Measurements from ENCODE around the gene INSC. TPM values are rescaled to one million over a fixed set of nuclear protein-coding genes. Genes with fewer than 3 reads are reported as not detected.

INSC gene
- total and polyA plus RNA-seq, 2 of the 8 experiments (the other 6 are each of a cell fraction or from before 2014, with no cell fraction given): 0.58 to 0.59 TPM

- Histone ChIP-seq H3K23ac (ENCODE audit: insufficient read length) (no peak overlapping the region), H3K4me2 (ENCODE audit: insufficient read depth in 1 of 2, low read depth in 2 of 2, low read length in 2 of 2) (no peak overlapping the region), H3K79me1 (ENCODE audit: low read depth, low read length) (no peaks in the 10 kb centered on the region), H4K91ac (replicated peaks; ENCODE audit: insufficient read length, low read length) (no peak overlapping the region), H2BK5ac (ENCODE audit: low read depth, low read length) (no peak overlapping the region), H3K36me3 (ENCODE audit: control insufficient read depth in 2 of 4, insufficient read depth in 4 of 4, low read length in 3 of 4) (no peaks in the 10 kb centered on the region), H4K8ac (ENCODE audit: extremely low read depth, insufficient read depth, low read length) (no peak overlapping the region), H3K23me2 (ENCODE audit: low read depth, low read length) (peaks cover 2% of the 10 kb centered on the region; the same call in 1 of the 2 replicates), H3K79me2 (ENCODE audit: control insufficient read depth in 1 of 2, insufficient read depth in 2 of 2, low read length in 2 of 2) (no peaks in the 10 kb centered on the region), H3K9me3 (ENCODE audit: insufficient read depth in 2 of 2, low read depth in 1 of 2, low read length in 1 of 2) (no peaks in the 10 kb centered on the region), H3K4me1 (replicated peaks in 1 of 4; ENCODE audit: control insufficient read depth in 3 of 4, insufficient read depth in 4 of 4, low read length in 3 of 4) (no peaks in the 10 kb centered on the region; a peak in 1 of 7 replicates), H3K27ac (ENCODE audit: low read depth, low read length) (no peak overlapping the region), H3K18ac (ENCODE audit: extremely low read depth, low read length) (no peak overlapping the region), H3K4ac (replicated peaks; ENCODE audit: insufficient read length, low read depth, low read length) (no peak overlapping the region), H2BK15ac (ENCODE audit: low read length) (no peak overlapping the region), H3K9ac (replicated peaks in 1 of 4; ENCODE audit: extremely low read depth in 1 of 4, low read depth in 3 of 4, low read length in 3 of 4) (no peak overlapping the region), H4K20me1 (replicated peaks in 1 of 2; ENCODE audit: control insufficient read depth in 1 of 2, insufficient read depth in 2 of 2, low read length in 2 of 2) (no peaks in the 10 kb centered on the region), H2AFZ (ENCODE audit: low read length) (no peak overlapping the region), H2BK20ac (ENCODE audit: low read length) (no peak overlapping the region), H3K4me3 (ENCODE audit: extremely low read depth in 1 of 4, insufficient read depth in 2 of 4, low read depth in 3 of 4, low read length in 4 of 4) (no peak overlapping the region), H4K5ac (ENCODE audit: insufficient read length, low read depth, low read length) (no peak overlapping the region), H3K27me3 (replicated peaks in 1 of 4; ENCODE audit: control insufficient read depth in 3 of 4, extremely low read depth in 1 of 4, insufficient read depth in 3 of 4, low read length in 3 of 4) (no peaks in the 10 kb centered on the region; a peak in 1 of 7 replicates), H2AK5ac (ENCODE audit: low read depth, low read length) (no peak overlapping the region), H2BK120ac (replicated peaks; ENCODE audit: low read depth, low read length) (no peak overlapping the region), H3K56ac (replicated peaks; ENCODE audit: insufficient read length, low read depth, low read length) (no peak overlapping the region), H2BK12ac (ENCODE audit: low read depth, low read length) (no peak overlapping the region), H3K14ac (ENCODE audit: insufficient read length) (no peak overlapping the region)
- no peak for DNase-seq (ENCODE audit: low read depth in 1 of 2, low spot score in 2 of 2)
- no peak for FAIRE-seq
- 87% methylated on average over 2 of the region's 2 CpGs; no CpG with 5 or more reads in 1 of the 2 experiments for WGBS, 2 experiments (ENCODE audit: extremely low coverage in 1 of 2, insufficient coverage in 1 of 2, insufficient read length in 1 of 2, insufficient replicate concordance in 2 of 2, low coverage in 1 of 2, low lambda C conversion rate in 2 of 2, missing lambda C conversion rate in 1 of 2)
- ChIA-PET POLR2A (ENCODE audit: partially characterized antibody) (no interaction called here), CTCF (ENCODE audit: partially characterized antibody) (interaction anchor here (0.7 to 3.8 kb wide), 9 partner anchors 10 to 261 kb away, joined by 3 to 30 read pairs (median 3); no protein-coding TSS in a partner anchor)
- TF ChIP-seq YY1 (IDR thresholded peaks at IDR 0.05; ENCODE audit: low read depth, low read length): no peak
- TF ChIP-seq CTBP2 (IDR thresholded peaks at IDR 0.05; ENCODE audit: borderline replicate concordance, insufficient read depth, insufficient read length, low read length): no peak
- TF ChIP-seq GTF2F1 (IDR thresholded peaks at IDR 0.05; ENCODE audit: borderline replicate concordance, low read depth, low read length): no peak
- TF ChIP-seq BRCA1 (IDR thresholded peaks at IDR 0.05; ENCODE audit: low read depth, low read length): no peak
- no peak for TF ChIP-seq ASH2L (IDR thresholded peaks at IDR 0.05; ENCODE audit: low read length)
- no peak for TF ChIP-seq BACH1 (IDR thresholded peaks at IDR 0.05; ENCODE audit: low read length)
- no peak for TF ChIP-seq RFX5 (IDR thresholded peaks at IDR 0.05; ENCODE audit: borderline replicate concordance, low read depth, low read length)
- no peak for TF ChIP-seq EGR1 (IDR thresholded peaks at IDR 0.05; ENCODE audit: borderline replicate concordance, low read depth, low read length)
- TF ChIP-seq FOSL1 (IDR thresholded peaks at IDR 0.05; ENCODE audit: insufficient read depth, low read depth, low read length): no peak
- TF ChIP-seq JUN (IDR thresholded peaks at IDR 0.05; ENCODE audit: low read depth, low read length): no peak
- TF ChIP-seq, protein P1, sequence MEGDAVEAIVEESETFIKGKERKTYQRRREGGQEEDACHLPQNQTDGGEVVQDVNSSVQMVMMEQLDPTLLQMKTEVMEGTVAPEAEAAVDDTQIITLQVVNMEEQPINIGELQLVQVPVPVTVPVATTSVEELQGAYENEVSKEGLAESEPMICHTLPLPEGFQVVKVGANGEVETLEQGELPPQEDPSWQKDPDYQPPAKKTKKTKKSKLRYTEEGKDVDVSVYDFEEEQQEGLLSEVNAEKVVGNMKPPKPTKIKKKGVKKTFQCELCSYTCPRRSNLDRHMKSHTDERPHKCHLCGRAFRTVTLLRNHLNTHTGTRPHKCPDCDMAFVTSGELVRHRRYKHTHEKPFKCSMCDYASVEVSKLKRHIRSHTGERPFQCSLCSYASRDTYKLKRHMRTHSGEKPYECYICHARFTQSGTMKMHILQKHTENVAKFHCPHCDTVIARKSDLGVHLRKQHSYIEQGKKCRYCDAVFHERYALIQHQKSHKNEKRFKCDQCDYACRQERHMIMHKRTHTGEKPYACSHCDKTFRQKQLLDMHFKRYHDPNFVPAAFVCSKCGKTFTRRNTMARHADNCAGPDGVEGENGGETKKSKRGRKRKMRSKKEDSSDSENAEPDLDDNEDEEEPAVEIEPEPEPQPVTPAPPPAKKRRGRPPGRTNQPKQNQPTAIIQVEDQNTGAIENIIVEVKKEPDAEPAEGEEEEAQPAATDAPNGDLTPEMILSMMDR (IDR thresholded peaks at IDR 0.05; ENCODE audit: control extremely low read depth in 1 of 3, insufficient read depth in 1 of 3, low read depth in 1 of 3, low read length in 3 of 3): no peak
- TF ChIP-seq, protein P2, sequence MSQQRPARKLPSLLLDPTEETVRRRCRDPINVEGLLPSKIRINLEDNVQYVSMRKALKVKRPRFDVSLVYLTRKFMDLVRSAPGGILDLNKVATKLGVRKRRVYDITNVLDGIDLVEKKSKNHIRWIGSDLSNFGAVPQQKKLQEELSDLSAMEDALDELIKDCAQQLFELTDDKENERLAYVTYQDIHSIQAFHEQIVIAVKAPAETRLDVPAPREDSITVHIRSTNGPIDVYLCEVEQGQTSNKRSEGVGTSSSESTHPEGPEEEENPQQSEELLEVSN (IDR thresholded peaks at IDR 0.05): no peak
Measured at GRCh38 chr11:15215005-15215404, 100.3 kb downstream of the INSC start.
